GM23338 (cell line): ENCODE results near the gene ZSCAN21.

Experiments used
- CREB1 ChIP-seq: fragments of 250-450 bp; sonication (Bioruptor Pico); IDR thresholded peaks from 2 replicates; pipeline ENCODE4 v1.5.0; 2020; ENCODE audit warnings: low read depth, mild to moderate bottlenecking, moderate library complexity
- CTCF ChIP-seq, 2 experiments: fragments of 200-600 bp in 1 of 2; sonication (generic) in 1 of 2; conservative IDR thresholded peaks; 2 replicates each; pipeline versions ENCODE4 v1.5.1 to v1.6.1; 2016 to 2017; ENCODE audit warnings: antibody characterized with exemption in 2 of 2, low read depth in 2 of 2, mild to moderate bottlenecking in 2 of 2, moderate library complexity in 1 of 2
- EZH2 ChIP-seq: fragments of 200-600 bp; sonication (generic); IDR thresholded peaks from one replicate; pipeline ENCODE4 v1.8.0; 2017; ENCODE audit warnings: antibody characterized with exemption, mild to moderate bottlenecking, low read depth; ENCODE audit not compliant: unreplicated experiment
- EZH2phosphoT487 ChIP-seq: fragments of 200-600 bp; sonication (generic); IDR thresholded peaks from one replicate; pipeline ENCODE4 v1.8.1; 2018; ENCODE audit warnings: antibody characterized with exemption; ENCODE audit not compliant: unreplicated experiment
- JUNB ChIP-seq: IDR thresholded peaks from one replicate; pipeline ENCODE4 v1.6.1; 2016; ENCODE audit warnings: antibody characterized with exemption; ENCODE audit not compliant: unreplicated experiment
- NANOG ChIP-seq: IDR thresholded peaks from 2 replicates; pipeline ENCODE4 v1.6.1; 2016; ENCODE audit warnings: antibody characterized with exemption, borderline replicate concordance
- POLR2AphosphoS5 ChIP-seq: IDR thresholded peaks from 2 replicates; pipeline ENCODE4 v1.6.1; 2016; ENCODE audit warnings: antibody characterized with exemption, low read depth
- REST ChIP-seq: IDR thresholded peaks from one replicate; pipeline ENCODE4 v1.6.1; 2018; ENCODE audit warnings: antibody characterized with exemption; ENCODE audit not compliant: unreplicated experiment

GRCh38 chr7:100024020-100024619 lies 25.5 kb upstream of the ZSCAN21 start:
- TF ChIP-seq CTCF (conservative IDR thresholded peaks at IDR 0.05; ENCODE audit: low read depth in 2 of 2): no peak
- no peak for TF ChIP-seq POLR2AphosphoS5
- no peak for TF ChIP-seq REST
- TF ChIP-seq NANOG: no peak
- TF ChIP-seq JUNB: no peak
- TF ChIP-seq EZH2: no peak
- no peak for TF ChIP-seq EZH2phosphoT487
- TF ChIP-seq CREB1: no peak
